HCT116 (cell line): ENCODE measurements around the gene CTNND2. TPM values are rescaled to one million over a fixed set of nuclear protein-coding genes. Genes with fewer than 3 reads are reported as not detected.

ENCODE experiments used
- ATAC-seq: fragments of 200-7000 bp; cut with Tn5 transposase; 2 replicates; pipeline ENCODE4 v1.9.1; 2020; ENCODE audit warnings: mild to moderate bottlenecking, moderate library complexity
- BruUV-seq: library from RNA; stranded (reverse); fragments of 400-500 nt; replicated peaks from 2 replicates; lab custom pipeline; 2021; lab: Mats Ljungman, UMichigan
- CTCF ChIA-PET: fragments of 300-600 bp; sonication (Branson Sonifier 250); formaldehyde crosslinking; loops from one replicate; lab custom pipeline; 2021; ENCODE audit warnings: antibody characterized with exemption; lab: Charles Lee
- POLR2A ChIA-PET: fragments of 300-600, 350-600 bp; sonication (Branson Sonifier 250); formaldehyde crosslinking; loops from one replicate; lab custom pipeline; 2021; ENCODE audit warnings: antibody characterized with exemption; lab: Charles Lee
- RAD21 ChIA-PET, 2 experiments: fragments of 300-600 bp; sonication (Branson Sonifier 250); formaldehyde crosslinking; loops; one replicate each; lab custom pipeline; 2023; ENCODE audit warnings: low total read pairs in 2 of 2; ENCODE audit not compliant: uncharacterized antibody in 2 of 2, unreplicated experiment in 2 of 2, low non-redundant PET in 1 of 2; lab: Charles Lee
- DNase-seq: peaks from one replicate; pipeline ENCODE4 v3.0.0-alpha.2; 2010; ENCODE audit warnings: low read depth, low spot score
- H2AFZ ChIP-seq: fragments of 200-600 bp; shearing (Covaris generic), sonication (generic); 2 replicates; pipeline ENCODE4 v1.6.1; 2017; ENCODE audit warnings: low read depth, mixed run types, mixed read lengths, antibody characterized with exemption, low read length; ENCODE audit not compliant: poor library complexity, severe bottlenecking
- H3K27ac ChIP-seq: 2 replicates; pipeline ENCODE4 v1.5.1; 2012; ENCODE audit warnings: low read depth, low read length
- H3K27me3 ChIP-seq: fragments of 200-600 bp; sonication (generic); 2 replicates; pipeline ENCODE4 v1.6.1; 2016; ENCODE audit warnings: mixed run types, low read length, mixed read lengths; ENCODE audit not compliant: insufficient read depth
- H3K36me3 ChIP-seq, 2 experiments: fragments of 200-500 bp in 1 of 2; fragments of 200-600 bp in 1 of 2; sonication (Bioruptor generic) in 1 of 2; sonication (generic) in 1 of 2; 2 replicates each; pipeline versions ENCODE4 v1.5.1 to v1.6.1; 2014 to 2016; ENCODE audit warnings: low read length in 2 of 2, inconsistent platforms in 1 of 2, mixed read lengths in 1 of 2, mixed run types in 1 of 2; ENCODE audit not compliant: insufficient read depth in 2 of 2, control insufficient read depth in 1 of 2
- H3K4me1 ChIP-seq, 2 experiments: fragments of 200-600 bp in 1 of 2; sonication (generic) in 1 of 2; 2 replicates each; pipeline versions ENCODE4 v1.5.1 to v1.6.1; 2012 to 2017; ENCODE audit warnings: low read length in 2 of 2, inconsistent platforms in 1 of 2, mild to moderate bottlenecking in 1 of 2, mixed read lengths in 1 of 2, mixed run types in 1 of 2, moderate library complexity in 1 of 2; ENCODE audit not compliant: insufficient read depth in 2 of 2, control insufficient read depth in 1 of 2
- H3K4me2 ChIP-seq: fragments of 200-600 bp; sonication (generic); 2 replicates; pipeline ENCODE4 v1.6.1; 2017; ENCODE audit warnings: mixed run types, low read length, mixed read lengths
- H3K4me3 ChIP-seq, 2 experiments: fragments of 200-600 bp in 1 of 2; sonication (generic) in 1 of 2; replicated peaks in 1 of 2; 2 replicates each; pipeline ENCODE4 v1.5.1; 2011 to 2016; ENCODE audit warnings: low read length in 2 of 2, control low read depth in 1 of 2, low read depth in 1 of 2, mild to moderate bottlenecking in 1 of 2, mixed read lengths in 1 of 2, mixed run types in 1 of 2
- H3K79me2 ChIP-seq: fragments of 200-600 bp; sonication (generic); 2 replicates; pipeline ENCODE4 v1.6.1; 2017; ENCODE audit warnings: mild to moderate bottlenecking, mixed run types, low read length, moderate library complexity, mixed read lengths; ENCODE audit not compliant: insufficient read depth
- H3K9ac ChIP-seq: fragments of 200-600 bp; sonication (generic); 2 replicates; pipeline ENCODE4 v1.6.1; 2016; ENCODE audit warnings: low read length, mixed read lengths
- H3K9me2 ChIP-seq: fragments of 200-600 bp; sonication (generic), shearing (Covaris generic); 2 replicates; pipeline ENCODE4 v1.6.1; 2017; ENCODE audit warnings: mixed run types, mild to moderate bottlenecking, moderate library complexity; ENCODE audit not compliant: insufficient read depth
- H3K9me3 ChIP-seq, 2 experiments: fragments of 200-500 bp in 1 of 2; fragments of 200-600 bp in 1 of 2; sonication (Bioruptor generic) in 1 of 2; sonication (generic) in 1 of 2; 2 replicates each; pipeline ENCODE4 v1.6.1; 2014 to 2017; ENCODE audit warnings: low read length in 2 of 2, mixed read lengths in 2 of 2, inconsistent platforms in 1 of 2, low read depth in 1 of 2, mild to moderate bottlenecking in 1 of 2, mixed run types in 1 of 2, moderate library complexity in 1 of 2; ENCODE audit not compliant: control insufficient read depth in 1 of 2, insufficient read depth in 1 of 2
- H4K20me1 ChIP-seq: fragments of 200-600 bp; sonication (generic), shearing (Covaris generic); 2 replicates; pipeline ENCODE4 v1.6.1; 2017; ENCODE audit warnings: mixed run types, mild to moderate bottlenecking, moderate library complexity; ENCODE audit not compliant: insufficient read depth
- EZH2 ChIP-seq: fragments of 200-600 bp; sonication (generic); IDR thresholded peaks from 2 replicates; pipeline ENCODE4 v1.6.1; 2017; ENCODE audit warnings: antibody characterized with exemption, mixed run types
- EZH2phosphoT487 ChIP-seq: fragments of 200-600 bp; IDR thresholded peaks from 2 replicates; pipeline ENCODE4 v1.6.1; 2018; ENCODE audit warnings: antibody characterized with exemption, borderline replicate concordance
- JUND ChIP-seq: IDR thresholded peaks from 2 replicates; pipeline ENCODE4 v1.6.1; 2012
- MAX ChIP-seq: IDR thresholded peaks from 2 replicates; pipeline ENCODE4 v1.6.1; 2012
- POLR2A ChIP-seq: IDR thresholded peaks from 2 replicates; pipeline ENCODE4 v1.7.0; 2011; ENCODE audit warnings: borderline replicate concordance; ENCODE audit not compliant: insufficient read depth, insufficient read length; ENCODE audit errors: extremely low read depth
- POLR2AphosphoS5 ChIP-seq: IDR thresholded peaks from 2 replicates; pipeline ENCODE4 v1.6.1; 2011; ENCODE audit warnings: mild to moderate bottlenecking, low read depth, low read length, moderate library complexity
- RAD21 ChIP-seq: IDR thresholded peaks from 2 replicates; pipeline ENCODE4 v1.6.1; 2012; ENCODE audit warnings: low read depth, mild to moderate bottlenecking
- SIN3A ChIP-seq: IDR thresholded peaks from 2 replicates; pipeline ENCODE4 v1.6.1; 2012; ENCODE audit warnings: low read depth
- SP1 ChIP-seq: IDR thresholded peaks from 2 replicates; pipeline ENCODE4 v1.6.1; 2012; ENCODE audit warnings: low read depth
- SRF ChIP-seq: IDR thresholded peaks from 2 replicates; pipeline ENCODE4 v1.6.1; 2012; ENCODE audit warnings: low read depth
- TCF7L2 ChIP-seq: IDR thresholded peaks from 2 replicates; pipeline ENCODE4 v1.7.0; 2011; ENCODE audit warnings: borderline replicate concordance, inconsistent platforms; ENCODE audit not compliant: insufficient read depth, insufficient read length; ENCODE audit errors: extremely low read depth
- YY1 ChIP-seq: IDR thresholded peaks from 2 replicates; pipeline ENCODE4 v1.6.1; 2011; ENCODE audit warnings: low read length, low read depth, moderate library complexity, mild to moderate bottlenecking; ENCODE audit not compliant: insufficient replicate concordance; ENCODE audit errors: extremely low read depth
- intact Hi-C: fragments of 100-400 bp; cut with micrococcal nuclease; formaldehyde crosslinking; loops from 2 replicates; pipeline ENCODE4 v1.10.0; 2022
- total RNA-seq: library from RNA; stranded (reverse); gene quantifications from one replicate; pipeline ENCODE4 v1.2.1, GENCODE V29; 2021; ENCODE audit not compliant: unreplicated experiment
- TF ChIP-seq, protein P1 (sequence below): IDR thresholded peaks from 2 replicates; pipeline ENCODE4 v1.6.1; 2012; ENCODE audit warnings: low read depth
- TF ChIP-seq, protein P2 (sequence below), 3 experiments: fragments of 200-600 bp in 1 of 3; sonication (generic) in 1 of 3; IDR thresholded peaks in 2 of 3; conservative IDR thresholded peaks in 1 of 3; 2 replicates each; pipeline ENCODE4 v1.5.1; 2012 to 2017; ENCODE audit warnings: low read depth in 2 of 3, low read length in 2 of 3, antibody characterized with exemption in 1 of 3, borderline replicate concordance in 1 of 3, control low read depth in 1 of 3, mild to moderate bottlenecking in 1 of 3, mixed read lengths in 1 of 3, mixed run types in 1 of 3, moderate library complexity in 1 of 3; ENCODE audit not compliant: insufficient read depth in 1 of 3

The CTNND2 gene
- total RNA-seq, 1 experiment from 2014 or later = not detected

GRCh38 chr5:11281842-11282241 lies 622.4 kb downstream of the CTNND2 start:
- Histone ChIP-seq H3K27me3 (no peaks in the 10 kb centered on the region), H3K9me2 (no peaks in the 10 kb centered on the region), H3K79me2 (no peaks in the 10 kb centered on the region), H3K4me2 (no peak overlapping the region), H4K20me1 (no peaks in the 10 kb centered on the region), H3K9ac (no peak overlapping the region), H3K9me3 (no peaks in the 10 kb centered on the region), H3K4me3 (no peak overlapping the region), H3K27ac (no peak overlapping the region), H3K36me3 (no peaks in the 10 kb centered on the region)
- ATAC-seq = no peak
- ChIA-PET CTCF (no interaction called here), POLR2A (no interaction called here)
- DNase-seq = no peak
- TF ChIP-seq EZH2 (no peak), SRF (no peak), POLR2A (no peak), EZH2phosphoT487 (no peak), TCF7L2 (no peak), SIN3A (no peak), RAD21 (no peak), MAX (no peak), JUND (no peak), POLR2AphosphoS5 (no peak), YY1 (no peak), SP1 (no peak)
- TF ChIP-seq, protein P1, sequence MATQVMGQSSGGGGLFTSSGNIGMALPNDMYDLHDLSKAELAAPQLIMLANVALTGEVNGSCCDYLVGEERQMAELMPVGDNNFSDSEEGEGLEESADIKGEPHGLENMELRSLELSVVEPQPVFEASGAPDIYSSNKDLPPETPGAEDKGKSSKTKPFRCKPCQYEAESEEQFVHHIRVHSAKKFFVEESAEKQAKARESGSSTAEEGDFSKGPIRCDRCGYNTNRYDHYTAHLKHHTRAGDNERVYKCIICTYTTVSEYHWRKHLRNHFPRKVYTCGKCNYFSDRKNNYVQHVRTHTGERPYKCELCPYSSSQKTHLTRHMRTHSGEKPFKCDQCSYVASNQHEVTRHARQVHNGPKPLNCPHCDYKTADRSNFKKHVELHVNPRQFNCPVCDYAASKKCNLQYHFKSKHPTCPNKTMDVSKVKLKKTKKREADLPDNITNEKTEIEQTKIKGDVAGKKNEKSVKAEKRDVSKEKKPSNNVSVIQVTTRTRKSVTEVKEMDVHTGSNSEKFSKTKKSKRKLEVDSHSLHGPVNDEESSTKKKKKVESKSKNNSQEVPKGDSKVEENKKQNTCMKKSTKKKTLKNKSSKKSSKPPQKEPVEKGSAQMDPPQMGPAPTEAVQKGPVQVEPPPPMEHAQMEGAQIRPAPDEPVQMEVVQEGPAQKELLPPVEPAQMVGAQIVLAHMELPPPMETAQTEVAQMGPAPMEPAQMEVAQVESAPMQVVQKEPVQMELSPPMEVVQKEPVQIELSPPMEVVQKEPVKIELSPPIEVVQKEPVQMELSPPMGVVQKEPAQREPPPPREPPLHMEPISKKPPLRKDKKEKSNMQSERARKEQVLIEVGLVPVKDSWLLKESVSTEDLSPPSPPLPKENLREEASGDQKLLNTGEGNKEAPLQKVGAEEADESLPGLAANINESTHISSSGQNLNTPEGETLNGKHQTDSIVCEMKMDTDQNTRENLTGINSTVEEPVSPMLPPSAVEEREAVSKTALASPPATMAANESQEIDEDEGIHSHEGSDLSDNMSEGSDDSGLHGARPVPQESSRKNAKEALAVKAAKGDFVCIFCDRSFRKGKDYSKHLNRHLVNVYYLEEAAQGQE = no peak
- TF ChIP-seq, protein P2, sequence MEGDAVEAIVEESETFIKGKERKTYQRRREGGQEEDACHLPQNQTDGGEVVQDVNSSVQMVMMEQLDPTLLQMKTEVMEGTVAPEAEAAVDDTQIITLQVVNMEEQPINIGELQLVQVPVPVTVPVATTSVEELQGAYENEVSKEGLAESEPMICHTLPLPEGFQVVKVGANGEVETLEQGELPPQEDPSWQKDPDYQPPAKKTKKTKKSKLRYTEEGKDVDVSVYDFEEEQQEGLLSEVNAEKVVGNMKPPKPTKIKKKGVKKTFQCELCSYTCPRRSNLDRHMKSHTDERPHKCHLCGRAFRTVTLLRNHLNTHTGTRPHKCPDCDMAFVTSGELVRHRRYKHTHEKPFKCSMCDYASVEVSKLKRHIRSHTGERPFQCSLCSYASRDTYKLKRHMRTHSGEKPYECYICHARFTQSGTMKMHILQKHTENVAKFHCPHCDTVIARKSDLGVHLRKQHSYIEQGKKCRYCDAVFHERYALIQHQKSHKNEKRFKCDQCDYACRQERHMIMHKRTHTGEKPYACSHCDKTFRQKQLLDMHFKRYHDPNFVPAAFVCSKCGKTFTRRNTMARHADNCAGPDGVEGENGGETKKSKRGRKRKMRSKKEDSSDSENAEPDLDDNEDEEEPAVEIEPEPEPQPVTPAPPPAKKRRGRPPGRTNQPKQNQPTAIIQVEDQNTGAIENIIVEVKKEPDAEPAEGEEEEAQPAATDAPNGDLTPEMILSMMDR (IDR thresholded peaks at IDR 0.05 in 2 of 3, conservative IDR thresholded peaks at IDR 0.05 in 1 of 3; ENCODE audit: borderline replicate concordance in 1 of 3, insufficient read depth in 1 of 3, low read depth in 2 of 3, low read length in 2 of 3) = no peak
- TF ChIP-seq, all 23 proteins: peak for 0
- H3K4me1 ChIP-seq = no peaks in the 10 kb centered on the region
- RAD21 ChIA-PET = no interaction called here
- intact Hi-C loops = no loop called here
- BruUV-seq = no TSS peak
- no peak overlapping the region for H2AFZ ChIP-seq
